Right ventricle myocardium inferior (tissue), 1 donor: ENCODE measurements around the gene OBSL1. TPM values are rescaled to one million over a fixed set of nuclear protein-coding genes. Genes with fewer than 3 reads are reported as not detected.

Source experiments
- ATAC-seq: fragments of 200-7000 bp; cut with Tn5 transposase; one replicate; pipeline ENCODE4 v1.9.1; 2020; ENCODE audit warnings: mild to moderate bottlenecking, moderate library complexity
- DNase-seq: peaks from one replicate; pipeline ENCODE4 v3.0.0; 2021; ENCODE audit errors: missing footprints
- intact Hi-C: fragments of 100-400 bp; cut with DNase I; formaldehyde crosslinking; loops from one replicate; pipeline ENCODE4 v1.11.0; 2022
- total RNA-seq: library from RNA; stranded (reverse); fragmentation: NEBNext Ultra II Directional; extraction: Animal tissue kit (Norgen Biotek cat#: 25700); gene quantifications from one replicate; pipeline ENCODE4 v1.2.1, GENCODE V29; 2021
- donor health status: DM: no; HTN: yes; CAD: no; lungs with severe emphysema.

The OBSL1 gene
- total RNA-seq, 1 donor from 2014 or later = 158 TPM

GRCh38 chr2:219598308-219599078 lies 27.2 kb upstream of the OBSL1 start:
- intact Hi-C loops = no loop called here
- DNase-seq = no peak
- ATAC-seq = no peak

- intact Hi-C loops = loop anchor here (1.0 to 2.0 kb wide), 2 partner anchors 27 to 99 kb away; partner anchors contain the start of genes GMPPA and OBSL1
- DNase-seq (peak; percentile 98), ATAC-seq (peak; percentile 97)
These were observed 26.4 kb upstream of the OBSL1 start, which contains the start of gene STK11IP for GRCh38 chr2:219597552-219598307. Gene STK11IP (plus strand): TSS chr2:219597857. CDS start chr2:219598120, 263 bp downstream.

- no peak for DNase-seq
- intact Hi-C loops = loop anchor here (1.0 to 2.0 kb wide), 2 partner anchors 26 to 99 kb away; partner anchors contain the start of genes GMPPA and OBSL1
- ATAC-seq = no peak
These were observed 25.7 kb upstream of the OBSL1 start for GRCh38 chr2:219596954-219597551.

GRCh38 chr2:219595256-219595655 lies 23.9 kb upstream of the OBSL1 start:
- intact Hi-C loops = no loop called here

GRCh38 chr2:219593154-219593553 lies 21.8 kb upstream of the OBSL1 start:
- no peak for ATAC-seq
- DNase-seq = no peak
- intact Hi-C loops = no loop called here

More at GRCh38 chr2:219595256-219595655, 23.9 kb upstream of the OBSL1 start:
- no peak for DNase-seq
- ATAC-seq = no peak

GRCh38 chr2:219592736-219593135 lies 21.4 kb upstream of the OBSL1 start:
- ATAC-seq (no peak), DNase-seq (no peak)
- intact Hi-C loops = no loop called here

- ATAC-seq (no peak), DNase-seq (no peak)
- intact Hi-C loops = no loop called here
These were observed 19.8 kb upstream of the OBSL1 start for GRCh38 chr2:219591091-219591490.

- DNase-seq = no peak
- intact Hi-C loops = no loop called here
- no peak for ATAC-seq
These were observed 10.0 kb upstream of the OBSL1 start for GRCh38 chr2:219581346-219581745.

- intact Hi-C loops = no loop called here
- DNase-seq (no peak), ATAC-seq (no peak)
These were observed 7.7 kb upstream of the OBSL1 start for GRCh38 chr2:219578811-219579613.

GRCh38 chr2:219576505-219577388 lies 5.4 kb upstream of the OBSL1 start:
- intact Hi-C loops = no loop called here
- ATAC-seq = peak; percentile 15
- DNase-seq = no peak

GRCh38 chr2:219575566-219576504 lies 4.5 kb upstream of the OBSL1 start:
- ATAC-seq (no peak), DNase-seq (no peak)
- intact Hi-C loops = no loop called here

GRCh38 chr2:219574484-219575311 lies 3.4 kb upstream of the OBSL1 start:
- ATAC-seq (no peak), DNase-seq (peak; percentile 68)
- intact Hi-C loops = loop anchor here (5.0 kb wide), 2 partner anchors 38 to 53 kb away; partner anchors contain the start of gene SLC4A3

- DNase-seq (no peak), ATAC-seq (no peak)
- intact Hi-C loops = loop anchor here (5.0 kb wide), 2 partner anchors 39 to 54 kb away; partner anchors contain the start of gene SLC4A3
These were observed 1.8 kb upstream of the OBSL1 start for GRCh38 chr2:219573166-219573565.

- intact Hi-C loops = loop anchor here (5.0 kb wide), 2 partner anchors 40 to 55 kb away; partner anchors contain the start of gene SLC4A3
These were observed 1.1 kb upstream of the OBSL1 start, which contains the start of gene INHA for GRCh38 chr2:219572237-219573001. Gene INHA (plus strand): TSS chr2:219572310. CDS start chr2:219572375, 65 bp downstream.

GRCh38 chr2:219570924-219571310 lies 422 bp downstream of the OBSL1 start:
- DNase-seq = peak; percentile 71
- peak; percentile 22 for ATAC-seq
- intact Hi-C loops = loop anchor here (2.0 to 5.0 kb wide), 4 partner anchors 26 to 74 kb away; partner anchors contain the start of genes SLC4A3 and STK11IP

More at GRCh38 chr2:219572237-219573001, 1.1 kb upstream of the OBSL1 start, which contains the start of gene INHA:
- DNase-seq (no peak), ATAC-seq (no peak)
